ENCODE results near the gene IL11. TPM values are rescaled to one million over a fixed set of nuclear protein-coding genes. Genes with fewer than 3 reads are reported as not detected.

The IL11 gene
- total RNA-seq, 2 experiments from 2014 or later: 0.18 TPM; not detected in 1

GRCh38 chr19:55400281-55401087 lies 30.2 kb upstream of the IL11 start:
- H3K27me3 Mint-ChIP-seq: no peaks in the 10 kb centered on the region
- no peak for TF ChIP-seq CTCF (IDR thresholded peaks at IDR 0.05)
- intact Hi-C loops (cut with micrococcal nuclease): no loop called here
- no peak overlapping the region for H3K27ac Mint-ChIP-seq
- H3K36me3 Mint-ChIP-seq (ENCODE audit: low read depth): peaks cover 41% of the 10 kb centered on the region
- H3K4me3 Mint-ChIP-seq: no peak overlapping the region
- POLR2A ChIA-PET: interaction anchor here (0.7 to 4.8 kb wide), 6 partner anchors 7 to 85 kb away, joined by 3 to 91 read pairs (median 5); partner anchors contain the start of genes RPL28, TMEM238 and UBE2S
- peaks cover 23% of the 10 kb centered on the region for H3K4me1 Mint-ChIP-seq (ENCODE audit: low read depth)
- CTCF ChIA-PET: interaction anchor here (0.8 to 2.0 kb wide), 4 partner anchors 9 to 240 kb away, joined by 3 to 5 read pairs (median 4); partner anchors contain the start of gene TMEM238
- DNase-seq (no peak), ATAC-seq (peak; percentile 16)
- no peaks in the 10 kb centered on the region for H3K9me3 Mint-ChIP-seq

GRCh38 chr19:55398200-55398925 lies 28.1 kb upstream of the IL11 start:
- Mint-ChIP-seq H3K27me3 (no peaks in the 10 kb centered on the region), H3K9me3 (no peaks in the 10 kb centered on the region), H3K27ac (no peak overlapping the region), H3K4me1 (ENCODE audit: low read depth) (peaks cover 18% of the 10 kb centered on the region), H3K4me3 (no peak overlapping the region), H3K36me3 (ENCODE audit: low read depth) (peaks cover 27% of the 10 kb centered on the region)
- ChIA-PET POLR2A (interaction anchor here (0.6 to 4.8 kb wide), 5 partner anchors 9 to 68 kb away, joined by 3 to 91 read pairs (median 3); partner anchors contain the start of genes RPL28 and UBE2S), CTCF (no interaction called here)
- DNase-seq (no peak), ATAC-seq (peak; percentile 38)
- intact Hi-C loops (cut with micrococcal nuclease): no loop called here
- TF ChIP-seq CTCF (IDR thresholded peaks at IDR 0.05): no peak

GRCh38 chr19:55392820-55393761 lies 22.8 kb upstream of the IL11 start:
- Mint-ChIP-seq H3K4me1 (ENCODE audit: low read depth) (peaks cover 28% of the 10 kb centered on the region), H3K27me3 (no peaks in the 10 kb centered on the region), H3K9me3 (no peaks in the 10 kb centered on the region), H3K27ac (no peak overlapping the region), H3K36me3 (ENCODE audit: low read depth) (peaks cover 23% of the 10 kb centered on the region), H3K4me3 (no peak overlapping the region)
- TF ChIP-seq CTCF (IDR thresholded peaks at IDR 0.05): no peak
- intact Hi-C loops (cut with micrococcal nuclease): no loop called here
- ChIA-PET CTCF (interaction anchor here (1.0 to 1.2 kb wide), 2 partner anchors 9 to 10 kb away, joined by 3 to 5 read pairs; partner anchors contain the start of gene TMEM238), POLR2A (interaction anchor here (0.6 to 3.2 kb wide), 8 partner anchors 7 to 17 kb away, joined by 3 to 32 read pairs (median 5); partner anchors contain the start of genes RPL28, TMEM238 and UBE2S)
- ATAC-seq (no peak), DNase-seq (no peak)

- peaks cover 32% of the 10 kb centered on the region for H3K4me1 Mint-ChIP-seq (ENCODE audit: low read depth)
- CTCF ChIA-PET: interaction anchor here (1.2 kb wide), 1 partner anchor 114 kb away, joined by 3 read pairs; no protein-coding TSS in a partner anchor
Measured at GRCh38 chr19:55391702-55392615, 21.7 kb upstream of the IL11 start.

More at GRCh38 chr19:55391702-55392615, 21.7 kb upstream of the IL11 start:
- no peak for TF ChIP-seq CTCF (IDR thresholded peaks at IDR 0.05)
- Mint-ChIP-seq H3K27ac (no peak overlapping the region), H3K36me3 (ENCODE audit: low read depth) (peaks cover 34% of the 10 kb centered on the region), H3K9me3 (no peaks in the 10 kb centered on the region), H3K27me3 (no peaks in the 10 kb centered on the region), H3K4me3 (no peak overlapping the region)
- DNase-seq: no peak
- intact Hi-C loops (cut with micrococcal nuclease): no loop called here
- no peak for ATAC-seq
- POLR2A ChIA-PET: interaction anchor here (1.2 to 10.2 kb wide), 6 partner anchors 8 to 213 kb away, joined by 3 to 217 read pairs (median 5); partner anchors contain the start of genes TMEM238 and UBE2S
